ACC112 (cell line): Measurements from ENCODE around the gene SPEN.

Experiments
- H2AFZ ChIP-seq: fragments of 200-600 bp; sonication (generic); one replicate; pipeline ENCODE4 v1.6.0; 2017; ENCODE audit warnings: antibody characterized with exemption, low read length; ENCODE audit not compliant: unreplicated experiment
- H3K27ac ChIP-seq: fragments of 200-600 bp; sonication (generic); 2 replicates; pipeline ENCODE4 v1.5.1; 2014; ENCODE audit warnings: low read depth, mild to moderate bottlenecking, antibody characterized with exemption, low read length, moderate library complexity
- H3K27me3 ChIP-seq: fragments of 200-600 bp; sonication (generic); 2 replicates; pipeline ENCODE4 v1.6.1; 2014; ENCODE audit warnings: mild to moderate bottlenecking, antibody characterized with exemption, low read length, moderate library complexity, mixed read lengths; ENCODE audit not compliant: insufficient read depth
- H3K36me3 ChIP-seq: fragments of 200-600 bp; sonication (generic); 2 replicates; pipeline ENCODE4 v1.6.1; 2016; ENCODE audit warnings: mild to moderate bottlenecking, antibody characterized with exemption, low read length, moderate library complexity, mixed read lengths; ENCODE audit not compliant: insufficient read depth
- H3K4me1 ChIP-seq: fragments of 200-600 bp; sonication (generic); one replicate; pipeline ENCODE4 v1.6.1; 2016; ENCODE audit warnings: low read length, mixed read lengths; ENCODE audit not compliant: insufficient read depth, unreplicated experiment, control insufficient read depth
- H3K4me3 ChIP-seq: fragments of 200-600 bp; sonication (generic); 2 replicates; pipeline ENCODE4 v1.5.1; 2014; ENCODE audit warnings: mild to moderate bottlenecking, low read depth, low read length
- H3K79me2 ChIP-seq: fragments of 200-600 bp; sonication (generic); one replicate; pipeline ENCODE4 v1.6.0; 2016; ENCODE audit warnings: low read length; ENCODE audit not compliant: control insufficient read depth, unreplicated experiment, insufficient read depth

Gene SPEN

DNA sequence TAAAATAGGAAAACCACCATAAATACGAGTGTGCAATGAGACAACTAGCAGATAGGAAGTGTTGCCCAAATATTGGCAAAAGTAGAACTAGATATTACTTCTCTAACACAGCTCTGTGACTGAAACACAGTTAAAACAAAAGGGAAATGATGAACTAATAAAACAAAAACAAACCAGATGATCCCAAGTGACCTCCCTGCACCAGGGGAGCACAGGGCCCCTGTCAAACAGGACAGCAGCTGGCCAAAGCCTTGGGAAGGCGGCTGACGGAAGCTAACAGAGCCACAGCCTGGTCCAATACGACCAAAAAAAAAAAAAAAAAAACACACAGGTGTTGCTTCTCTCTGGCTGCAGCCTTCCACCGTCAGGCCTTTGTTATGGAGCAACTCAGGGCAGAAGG is 110.6 kb downstream of the SPEN start:
- Histone ChIP-seq H3K36me3 (no peaks in the 10 kb centered on the region), H3K79me2 (peaks cover 66% of the 10 kb centered on the region), H3K27ac (peak overlapping the region; percentile 51; the same call in 1 of the 2 replicates)

DNA sequence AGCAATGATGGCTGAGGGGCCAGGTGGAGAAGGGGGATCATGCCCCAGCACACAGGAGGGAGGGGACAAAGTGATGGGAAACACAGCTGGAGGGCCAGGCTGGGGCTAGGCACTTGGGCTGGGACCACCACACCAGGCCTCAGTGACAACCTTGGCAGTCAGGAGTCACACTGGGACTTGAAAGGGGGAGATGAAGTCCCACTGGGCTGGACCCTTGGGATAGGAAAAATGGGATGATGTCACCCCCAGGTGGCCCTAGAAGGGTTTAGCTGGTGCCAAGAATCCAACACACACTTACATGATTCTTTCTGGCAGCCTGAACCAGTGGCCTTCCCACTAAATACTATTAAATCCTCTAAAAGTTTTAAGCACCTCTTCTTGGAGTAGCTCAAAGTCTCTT is 111.3 kb downstream of the SPEN start:
- no peaks in the 10 kb centered on the region for H3K27me3 ChIP-seq
- no peak overlapping the region for H3K4me3 ChIP-seq
- H2AFZ ChIP-seq: no peak overlapping the region
- H3K4me1 ChIP-seq: peaks cover 48% of the 10 kb centered on the region
- H3K36me3 ChIP-seq: no peaks in the 10 kb centered on the region
- H3K27ac ChIP-seq: peak overlapping the region; percentile 23; the same call in 1 of the 2 replicates
- peaks cover 66% of the 10 kb centered on the region for H3K79me2 ChIP-seq

More for the DNA sequence above, 110.6 kb downstream of the SPEN start:
- Histone ChIP-seq H2AFZ (no peak overlapping the region), H3K27me3 (no peaks in the 10 kb centered on the region), H3K4me3 (no peak overlapping the region), H3K4me1 (peaks cover 48% of the 10 kb centered on the region)

- Histone ChIP-seq H3K79me2 (peaks cover 65% of the 10 kb centered on the region), H3K4me1 (peaks cover 48% of the 10 kb centered on the region), H3K27me3 (no peaks in the 10 kb centered on the region), H2AFZ (no peak overlapping the region), H3K4me3 (no peak overlapping the region), H3K27ac (peak overlapping the region; percentile 9; the same call in 1 of the 2 replicates), H3K36me3 (no peaks in the 10 kb centered on the region)
These were observed 111.9 kb downstream of the SPEN start for GRCh38 chr1:15959424-15959823.

GRCh38 chr1:15959827-15960446 is 112.4 kb downstream of the SPEN start:
- Histone ChIP-seq H3K27ac (no peak overlapping the region), H2AFZ (no peak overlapping the region), H3K36me3 (no peaks in the 10 kb centered on the region), H3K27me3 (no peaks in the 10 kb centered on the region), H3K79me2 (peaks cover 63% of the 10 kb centered on the region), H3K4me1 (peaks cover 52% of the 10 kb centered on the region), H3K4me3 (no peak overlapping the region)

DNA sequence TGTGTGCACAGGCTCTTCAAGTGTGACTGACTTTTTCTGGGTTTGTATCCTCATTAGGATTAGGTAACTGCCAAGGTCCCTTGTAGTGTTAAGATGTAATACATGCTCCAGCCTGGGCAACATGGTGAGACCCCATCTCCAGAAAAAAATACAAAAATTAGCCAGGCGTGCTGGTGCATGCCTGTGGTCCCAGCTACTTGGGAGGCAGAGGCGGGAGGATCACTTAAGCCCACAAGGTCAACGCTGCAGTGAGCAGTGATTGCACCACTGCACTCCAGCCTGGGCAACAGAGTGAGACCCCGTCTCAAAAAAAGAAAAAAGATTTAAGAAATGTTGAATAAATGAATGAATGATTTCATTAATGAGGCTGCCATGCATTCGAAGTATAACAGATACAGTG is 113.3 kb downstream of the SPEN start:
- H3K27ac ChIP-seq: no peak overlapping the region
- H3K79me2 ChIP-seq: peaks cover 56% of the 10 kb centered on the region
- H2AFZ ChIP-seq: no peak overlapping the region
- H3K36me3 ChIP-seq: no peaks in the 10 kb centered on the region
- H3K4me1 ChIP-seq: peaks cover 59% of the 10 kb centered on the region
- no peaks in the 10 kb centered on the region for H3K27me3 ChIP-seq
- no peak overlapping the region for H3K4me3 ChIP-seq

DNA sequence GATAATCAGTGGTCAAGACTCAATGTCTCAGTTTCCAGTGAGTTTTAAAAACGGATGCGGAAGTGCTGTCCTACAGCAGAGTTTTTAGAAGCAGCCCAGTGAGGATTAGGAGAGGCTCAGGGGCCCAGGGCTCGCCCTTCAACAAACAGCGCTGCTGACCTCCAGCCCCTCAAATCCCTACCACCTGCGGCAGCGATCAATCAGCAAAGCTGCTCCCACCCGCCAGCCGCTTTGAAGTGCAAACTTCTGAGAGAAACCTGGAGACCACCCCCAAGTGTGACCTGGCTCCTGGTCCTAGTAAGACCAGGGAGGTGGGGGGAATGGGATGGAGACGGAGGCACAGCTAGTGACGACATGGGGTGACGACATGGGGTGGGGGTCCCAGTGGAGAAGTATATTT is 114.0 kb downstream of the SPEN start:
- no peaks in the 10 kb centered on the region for H3K27me3 ChIP-seq
- no peak overlapping the region for H2AFZ ChIP-seq
- no peak overlapping the region for H3K27ac ChIP-seq
- peaks cover 55% of the 10 kb centered on the region for H3K79me2 ChIP-seq
- peaks cover 59% of the 10 kb centered on the region for H3K4me1 ChIP-seq
- no peak overlapping the region for H3K4me3 ChIP-seq
- no peaks in the 10 kb centered on the region for H3K36me3 ChIP-seq

GRCh38 chr1:15962176-15962575 is 114.7 kb downstream of the SPEN start:
- no peaks in the 10 kb centered on the region for H3K36me3 ChIP-seq
- no peak overlapping the region for H3K4me3 ChIP-seq
- H3K79me2 ChIP-seq: peaks cover 57% of the 10 kb centered on the region
- no peak overlapping the region for H2AFZ ChIP-seq
- H3K4me1 ChIP-seq: peaks cover 62% of the 10 kb centered on the region
- no peak overlapping the region for H3K27ac ChIP-seq
- H3K27me3 ChIP-seq: no peaks in the 10 kb centered on the region

- H3K79me2 ChIP-seq: peaks cover 57% of the 10 kb centered on the region
- peaks cover 62% of the 10 kb centered on the region for H3K4me1 ChIP-seq
- H3K27ac ChIP-seq: no peak overlapping the region
- H2AFZ ChIP-seq: no peak overlapping the region
- H3K36me3 ChIP-seq: no peaks in the 10 kb centered on the region
- H3K27me3 ChIP-seq: no peaks in the 10 kb centered on the region
- no peak overlapping the region for H3K4me3 ChIP-seq
These were observed 115.3 kb downstream of the SPEN start for GRCh38 chr1:15962671-15963362.

DNA sequence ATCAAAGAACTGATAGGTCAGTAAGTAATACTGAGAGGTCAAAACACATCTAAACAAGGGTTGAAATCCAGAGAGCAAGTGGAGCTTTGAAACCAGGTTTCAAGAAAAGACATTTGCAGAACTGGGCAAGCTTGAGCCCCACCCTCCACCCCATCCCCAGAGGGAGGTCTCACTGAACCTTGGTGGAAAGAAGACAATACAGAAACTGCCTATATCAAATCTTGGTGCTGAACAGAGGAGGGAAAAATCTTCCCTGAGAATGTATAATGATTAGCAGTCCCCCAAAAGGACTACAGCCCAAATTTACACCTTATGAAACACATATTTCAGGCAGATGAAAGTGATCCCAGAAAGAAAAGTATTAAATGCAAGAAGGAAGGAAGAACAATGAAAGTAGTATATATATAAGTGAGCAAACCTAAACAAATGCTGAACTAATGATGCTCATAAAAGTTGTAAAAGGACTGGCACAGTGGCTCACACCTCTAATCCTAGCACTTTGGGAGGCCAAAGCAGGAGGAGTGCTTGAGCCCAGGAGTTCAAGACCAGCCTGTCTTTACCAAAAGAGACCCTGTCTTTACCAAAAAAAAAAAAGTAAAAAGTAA is 116.0 kb downstream of the SPEN start:
- H3K79me2 ChIP-seq: peaks cover 59% of the 10 kb centered on the region
- no peaks in the 10 kb centered on the region for H3K27me3 ChIP-seq
- no peak overlapping the region for H3K4me3 ChIP-seq
- H2AFZ ChIP-seq: no peak overlapping the region
- no peaks in the 10 kb centered on the region for H3K36me3 ChIP-seq
- peak overlapping the region; percentile 97 for H3K27ac ChIP-seq
- H3K4me1 ChIP-seq: peaks cover 58% of the 10 kb centered on the region

GRCh38 chr1:15963968-15964648 is 116.6 kb downstream of the SPEN start:
- Histone ChIP-seq H3K79me2 (peaks cover 62% of the 10 kb centered on the region), H2AFZ (no peak overlapping the region), H3K36me3 (no peaks in the 10 kb centered on the region), H3K27ac (peak overlapping the region; percentile 97), H3K27me3 (no peaks in the 10 kb centered on the region), H3K4me3 (no peak overlapping the region), H3K4me1 (peaks cover 51% of the 10 kb centered on the region)
